Erythroblast (primary cell): ENCODE data around the gene NRG2.

Source experiments
- GATA1 ChIP-seq: IDR thresholded peaks from 2 replicates; pipeline ENCODE4 v1.6.1; 2011; ENCODE audit warnings: low read depth, mild to moderate bottlenecking, control low read depth, low read length, moderate library complexity
- POLR2A ChIP-seq: IDR thresholded peaks from 2 replicates; pipeline ENCODE4 v1.6.1; 2011; ENCODE audit warnings: mild to moderate bottlenecking, low read length

DNA sequence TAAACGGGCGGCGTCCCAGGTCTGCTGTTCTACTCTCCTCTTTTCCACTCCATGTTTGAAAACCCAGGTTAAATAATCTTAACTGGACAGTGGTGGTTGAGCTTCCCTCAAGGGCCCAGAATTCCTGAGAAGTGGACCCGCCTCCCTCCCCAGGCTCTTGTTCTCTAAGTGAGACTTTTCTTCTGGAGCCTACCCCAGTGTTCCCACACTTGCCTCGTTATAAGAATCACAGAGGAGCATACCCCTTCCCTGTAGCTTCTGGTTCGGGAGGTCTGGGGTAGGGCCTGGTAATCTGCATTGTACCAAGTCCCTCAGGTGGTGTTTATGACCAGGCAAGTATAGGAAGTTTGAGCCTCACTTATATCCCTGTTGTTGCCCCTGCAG lies 235.5 kb downstream of the NRG2 start:
- no peak for TF ChIP-seq POLR2A
- TF ChIP-seq GATA1 = no peak
